GM19023 (cell line): ENCODE measurements around the gene FBLN5.
"Not testable (repeated sequence)": the region's sequence is repeated elsewhere in the genome, so short reads cannot be mapped to it uniquely, and the experiment has no call there.

Experiments
- ATAC-seq: cut with Tn5 transposase; IDR thresholded peaks from one replicate; pipeline ENCODE4 v1.9.1; 2021; ENCODE audit warnings: mild to moderate bottlenecking, moderate library complexity; ENCODE audit not compliant: unreplicated experiment

FBLN5 gene

DNA sequence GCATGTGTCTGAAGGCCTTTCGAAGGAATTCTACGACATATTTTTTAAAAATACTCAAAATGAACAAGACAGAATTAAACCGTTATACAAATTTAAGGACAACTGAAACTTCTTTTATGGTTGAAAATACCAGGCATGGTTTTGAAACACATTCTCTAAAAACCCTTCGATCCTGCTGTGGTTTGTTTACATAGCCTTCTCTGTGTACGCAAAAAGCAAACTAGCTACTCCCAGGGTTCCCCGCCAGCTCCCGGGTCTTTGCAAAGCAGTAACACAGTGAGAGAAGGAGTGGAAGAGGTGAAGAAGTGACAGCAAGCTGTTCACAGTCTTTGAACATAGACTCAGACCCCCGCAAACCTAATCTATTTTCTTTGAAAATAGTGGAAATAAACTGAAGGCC, 77.9 kb downstream of the FBLN5 start:
- ATAC-seq = no peak

DNA sequence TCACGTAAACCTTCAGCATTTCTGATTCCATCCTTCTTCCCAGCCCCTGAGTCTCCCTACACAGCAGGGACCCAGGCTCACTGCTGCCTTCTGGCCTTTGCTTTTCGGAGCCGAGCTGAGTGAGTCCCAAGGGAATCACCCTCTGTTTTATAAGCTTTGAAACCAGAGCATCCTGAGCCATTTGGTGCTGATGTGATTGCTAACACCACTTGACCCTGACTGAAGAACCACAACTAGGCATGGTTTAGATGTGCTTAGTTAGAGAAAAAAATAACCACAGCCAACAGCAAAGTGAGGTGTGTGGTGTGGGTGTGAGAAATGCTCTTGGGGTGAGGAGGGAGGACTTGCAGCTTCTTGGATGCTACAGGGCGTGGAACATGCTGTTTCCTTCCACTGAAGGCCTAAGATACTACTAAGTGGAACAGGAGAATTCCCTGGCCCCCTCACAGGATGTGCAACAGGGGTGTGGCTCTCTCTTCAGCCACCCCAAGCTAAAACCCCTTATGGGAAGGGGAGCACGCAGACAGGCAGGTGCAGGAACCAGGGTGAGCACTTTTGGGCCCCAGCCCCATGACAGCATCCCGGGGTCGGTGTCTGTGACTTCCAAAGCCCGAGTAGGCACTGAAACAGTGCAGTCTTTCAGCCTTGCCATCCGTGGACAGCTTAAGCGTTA, 80.0 kb downstream of the FBLN5 start, which contains the start of gene TC2N:
TC2N (minus strand) TSS at position 221 of the 673 bp plus-strand sequence. CDS start 53,767 bp downstream, outside the sequence.
- no peak for ATAC-seq

DNA sequence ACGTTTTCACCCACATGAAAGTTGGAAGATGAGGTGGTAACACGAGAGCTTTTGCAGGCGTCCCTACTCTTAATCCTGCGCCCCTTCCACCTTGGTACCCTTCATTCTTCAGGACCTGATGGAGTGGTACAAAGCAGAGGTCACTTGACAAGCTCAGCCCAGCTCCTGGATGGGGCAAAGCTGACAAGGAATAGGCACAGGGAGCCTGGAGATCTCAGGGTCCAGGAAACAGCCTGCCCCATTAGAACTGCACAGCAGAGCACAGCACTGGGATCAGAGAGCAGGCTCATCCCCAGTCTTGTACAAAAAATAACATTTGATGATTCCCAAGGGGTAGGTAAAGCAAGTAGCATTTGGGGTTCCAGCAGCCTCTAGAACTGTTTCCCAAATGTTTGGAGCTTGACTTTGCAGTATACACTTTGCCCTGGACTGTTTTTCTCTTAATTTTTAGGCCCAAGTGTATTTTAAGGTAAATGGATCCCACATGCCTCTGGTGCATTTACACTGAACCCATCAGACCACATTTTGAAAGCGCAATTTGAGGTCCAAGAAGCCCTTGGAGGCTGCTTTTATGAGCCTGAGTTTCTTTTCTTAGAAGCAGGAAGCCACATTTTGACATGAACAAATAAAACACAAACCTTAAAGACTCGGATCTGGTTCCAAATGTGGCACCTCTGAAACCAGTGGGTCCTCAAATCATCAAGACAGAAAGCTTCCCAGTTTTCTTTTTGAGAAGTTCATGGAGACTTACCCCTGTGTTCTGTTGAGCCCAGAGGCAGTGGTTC, 80.8 kb downstream of the FBLN5 start:
- ATAC-seq = no peak

DNA sequence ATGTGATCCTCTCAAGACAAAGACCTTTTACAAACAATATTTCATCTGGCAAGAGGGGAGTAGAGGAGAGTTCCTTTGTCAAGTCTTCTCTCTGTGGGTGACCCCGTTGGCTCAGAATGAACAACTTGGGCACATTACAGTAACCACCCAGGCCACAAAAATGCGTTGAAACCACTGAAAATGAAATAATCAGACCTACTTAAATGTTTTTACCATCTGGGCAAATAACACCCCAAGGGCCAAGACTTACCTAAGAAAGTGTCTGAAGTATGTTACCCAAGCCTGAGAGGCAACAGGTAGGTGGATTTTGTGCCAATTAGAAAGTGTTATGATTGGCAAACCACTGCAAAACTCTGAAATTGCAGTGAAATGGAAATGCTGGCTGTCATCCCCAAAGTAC, 81.4 kb downstream of the FBLN5 start:
- no peak for ATAC-seq

DNA sequence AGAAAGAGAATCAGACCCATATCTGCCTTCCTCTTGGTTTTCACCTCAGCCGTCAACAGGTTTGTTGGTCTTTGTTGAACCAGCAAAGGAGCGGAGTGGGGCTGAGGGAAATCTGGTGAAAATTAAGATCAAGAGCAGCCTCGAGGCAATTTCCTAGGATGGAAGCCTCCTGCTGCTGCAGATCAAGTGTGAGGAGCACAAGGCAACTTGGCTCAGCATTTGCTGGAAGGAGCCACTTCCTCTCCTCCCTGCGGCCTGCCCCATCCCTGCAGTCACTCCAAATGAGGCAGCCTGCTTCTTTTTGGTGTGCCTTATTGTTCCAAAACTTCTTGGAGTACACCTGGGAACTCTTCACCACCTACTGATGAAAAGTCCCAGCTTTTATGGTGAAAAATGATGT, 85.1 kb downstream of the FBLN5 start:
- ATAC-seq = no peak

DNA sequence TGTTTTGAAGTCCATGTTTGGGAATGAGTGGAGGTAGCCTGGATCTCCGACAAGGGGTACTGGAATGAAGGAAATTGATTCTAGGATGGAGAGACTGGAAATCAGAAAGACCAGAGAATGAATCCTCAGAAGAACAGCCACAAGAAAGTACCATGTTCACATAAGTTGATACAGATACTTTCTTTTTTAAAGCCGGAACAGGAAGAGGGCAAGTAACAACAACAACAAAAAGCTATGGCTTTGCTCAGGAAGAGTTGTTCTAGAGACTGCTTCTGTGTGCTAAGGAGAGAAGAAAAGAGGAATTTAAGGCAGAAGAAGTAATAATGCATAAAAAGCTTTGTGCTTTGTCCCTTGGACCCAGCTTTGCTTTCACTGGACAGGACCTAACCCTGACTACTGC, 86.4 kb downstream of the FBLN5 start:
- ATAC-seq = no peak

DNA sequence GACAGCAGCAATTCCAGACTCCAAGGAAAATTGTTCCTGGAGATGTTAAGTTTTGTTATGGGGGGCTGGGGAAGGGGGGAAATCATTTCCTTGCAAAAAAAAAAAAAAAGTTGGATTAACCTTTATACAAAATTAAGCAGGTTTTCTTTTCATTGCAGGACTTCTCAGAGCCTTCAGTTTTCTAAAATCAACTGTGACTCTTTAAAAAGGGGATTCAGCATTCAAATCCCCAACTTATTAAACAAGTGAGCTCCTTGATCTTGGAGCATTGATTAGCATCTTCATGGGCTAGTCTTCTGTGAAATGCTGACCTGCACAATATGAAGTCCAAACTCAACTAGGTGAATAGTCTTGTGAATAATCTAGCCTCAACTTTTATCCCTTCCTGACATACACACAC, 87.3 kb downstream of the FBLN5 start:
- ATAC-seq = no peak

DNA sequence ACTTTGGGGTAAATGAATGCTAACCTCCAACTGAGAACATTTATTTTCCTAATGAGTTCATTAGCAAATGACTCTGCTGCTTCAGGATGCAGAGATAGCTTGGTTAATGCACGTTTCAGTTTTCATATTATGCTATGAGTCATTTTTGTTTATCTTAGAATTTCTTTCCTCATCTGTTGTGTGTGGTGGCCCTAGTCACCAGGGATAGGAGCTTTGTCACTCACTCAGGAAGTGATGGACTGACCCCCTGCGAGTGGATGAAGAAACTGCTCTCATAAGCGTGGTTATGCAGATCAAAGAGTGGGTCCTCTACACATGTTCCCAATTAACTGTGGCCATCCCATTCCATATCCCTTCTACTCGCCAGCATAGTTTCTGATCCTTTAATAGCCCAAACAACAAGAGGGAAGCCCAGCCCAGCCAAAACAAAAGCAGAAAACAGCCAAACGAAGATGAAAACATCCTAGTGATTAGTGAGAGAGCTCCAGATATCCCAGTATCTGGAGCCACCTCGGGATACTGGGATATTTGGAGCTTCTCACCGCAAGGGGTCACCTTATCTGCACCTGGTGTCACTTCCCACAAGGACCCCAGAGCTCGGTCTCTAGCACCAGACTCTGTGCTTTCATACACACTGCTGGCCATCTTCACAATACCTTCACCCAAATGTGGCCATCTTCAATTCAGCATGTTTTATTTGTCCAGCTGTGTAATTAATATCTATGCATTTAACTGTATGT, 88.8 kb downstream of the FBLN5 start:
- no peak for ATAC-seq

DNA sequence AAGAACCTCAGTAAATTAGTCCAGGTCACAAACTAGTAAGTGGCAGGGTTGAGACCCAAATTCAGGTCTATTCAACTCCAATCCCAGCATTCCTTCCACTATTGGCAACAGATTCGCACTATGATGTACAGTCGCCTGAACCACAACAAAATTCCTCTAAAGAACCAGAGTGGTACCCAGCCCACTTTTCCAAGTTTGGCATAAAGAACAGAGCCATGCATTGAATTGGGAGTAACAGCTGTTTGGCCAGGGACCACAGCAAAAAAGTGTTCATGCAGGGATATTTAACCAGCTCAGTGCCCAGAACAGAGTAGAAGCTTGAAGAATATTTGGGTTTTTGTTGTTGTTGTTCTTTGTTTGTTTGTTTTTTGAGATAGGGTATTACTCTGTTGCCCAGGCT, 89.9 kb downstream of the FBLN5 start:
- no peak for ATAC-seq

DNA sequence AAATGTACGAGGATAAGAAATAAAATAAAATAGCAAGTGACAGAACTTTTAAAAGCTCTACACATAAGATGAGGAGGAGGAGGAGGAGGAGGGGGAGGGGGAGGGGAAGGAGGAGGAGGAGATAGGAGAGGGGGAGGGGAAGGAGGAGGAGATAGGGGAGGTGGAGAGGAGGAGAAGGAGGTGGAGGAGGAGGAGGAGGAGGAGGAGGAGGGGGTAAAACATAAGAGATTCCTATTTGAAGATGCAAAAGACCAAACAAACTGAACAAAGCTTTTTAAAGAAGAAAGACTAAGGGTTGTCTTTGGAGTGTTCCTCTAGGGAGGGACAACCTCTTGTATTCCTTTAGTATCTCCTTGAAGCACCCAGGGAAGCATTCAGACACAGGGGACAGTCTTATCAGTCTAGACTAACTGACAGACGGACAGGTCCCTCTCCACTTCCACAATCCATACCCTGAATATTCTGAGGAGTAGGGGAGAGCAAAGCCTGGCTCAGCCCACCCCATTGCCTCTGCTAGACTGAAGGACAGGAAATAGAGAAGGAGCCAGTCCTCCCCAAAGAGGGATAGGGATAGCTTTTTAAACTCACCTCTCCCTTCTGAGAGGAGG, 93.1 kb downstream of the FBLN5 start:
- no peak for ATAC-seq

DNA sequence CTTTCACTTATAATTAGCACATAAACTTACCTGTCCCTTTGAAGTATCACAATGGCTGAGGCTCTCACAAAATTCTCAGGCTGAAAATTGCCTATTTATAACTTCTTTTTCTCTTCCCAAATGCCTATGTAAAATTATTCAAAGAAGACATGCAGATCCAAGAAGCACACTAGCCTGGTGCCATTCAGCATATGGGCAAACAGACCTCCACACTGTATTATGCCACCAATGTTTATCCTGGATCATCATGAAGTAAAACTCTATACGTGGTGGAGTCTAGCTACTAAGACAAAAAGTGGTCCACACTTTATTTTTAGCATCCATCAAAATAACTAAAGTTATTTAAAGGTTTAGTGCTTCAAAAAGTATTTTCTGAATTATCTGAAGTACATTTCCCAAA, 95.9 kb downstream of the FBLN5 start:
- no peak for ATAC-seq

DNA sequence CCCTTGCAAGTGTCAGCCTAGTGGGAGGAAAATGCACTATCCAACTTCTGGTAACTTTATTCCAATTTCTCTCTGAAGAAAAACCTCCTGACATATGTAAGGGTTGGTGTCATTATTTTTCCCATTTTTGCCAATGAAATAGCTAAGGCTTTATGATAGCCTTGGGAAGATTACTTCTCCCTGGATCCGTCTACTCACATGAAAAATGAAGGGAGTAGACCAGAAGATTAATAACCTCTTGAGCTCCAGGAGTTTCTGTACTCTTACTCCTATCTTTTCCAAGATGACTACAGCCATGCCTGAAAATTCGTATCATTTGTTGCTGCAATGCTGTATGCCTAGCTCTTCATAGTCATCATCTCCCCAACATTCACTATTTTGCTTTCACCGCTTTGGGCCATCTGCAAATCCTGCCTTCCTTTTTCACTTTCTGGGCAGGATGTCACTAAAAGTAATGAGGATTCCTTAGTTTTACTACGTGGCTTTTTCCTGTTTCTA, 98.9 kb downstream of the FBLN5 start:
- ATAC-seq = no peak

DNA sequence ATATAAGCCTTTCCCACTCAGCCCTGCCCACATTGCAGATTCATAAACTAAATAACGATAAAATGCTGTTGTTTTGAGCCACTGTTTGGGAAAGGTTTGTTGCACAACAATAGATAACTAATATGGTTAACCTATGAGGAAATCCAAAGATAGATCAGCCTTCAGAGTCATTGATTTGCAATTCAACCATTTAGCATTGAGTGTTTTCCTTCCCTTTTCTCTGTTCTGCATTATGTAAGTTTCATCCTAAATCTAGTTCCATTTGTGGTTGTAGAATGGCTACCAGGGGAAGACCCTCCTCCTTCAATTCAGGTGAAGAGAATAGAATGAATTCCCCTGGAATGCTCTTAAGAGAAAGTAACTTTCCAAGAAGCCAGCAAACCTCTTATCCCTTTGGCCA, 99.8 kb downstream of the FBLN5 start:
- no peak for ATAC-seq

DNA sequence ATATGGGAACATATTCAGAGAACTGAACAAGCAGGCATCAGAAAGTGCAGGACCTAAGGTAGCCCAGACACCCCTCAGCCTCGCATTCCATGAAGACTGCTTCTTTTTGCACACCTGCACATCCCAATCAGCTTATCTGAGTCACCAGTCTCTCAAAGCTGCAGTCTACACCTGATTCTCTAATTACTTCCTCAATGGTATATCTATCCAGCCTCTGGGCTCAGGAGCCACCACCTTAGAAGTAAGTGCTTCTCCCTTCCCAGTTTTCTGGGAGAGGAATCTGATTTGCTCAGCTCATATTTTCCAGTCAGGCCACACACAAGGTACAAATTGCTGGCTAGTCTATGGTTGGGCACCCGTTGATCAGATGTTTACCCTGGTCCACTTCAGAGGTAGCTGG, 101.8 kb downstream of the FBLN5 start:
- ATAC-seq = no peak

DNA sequence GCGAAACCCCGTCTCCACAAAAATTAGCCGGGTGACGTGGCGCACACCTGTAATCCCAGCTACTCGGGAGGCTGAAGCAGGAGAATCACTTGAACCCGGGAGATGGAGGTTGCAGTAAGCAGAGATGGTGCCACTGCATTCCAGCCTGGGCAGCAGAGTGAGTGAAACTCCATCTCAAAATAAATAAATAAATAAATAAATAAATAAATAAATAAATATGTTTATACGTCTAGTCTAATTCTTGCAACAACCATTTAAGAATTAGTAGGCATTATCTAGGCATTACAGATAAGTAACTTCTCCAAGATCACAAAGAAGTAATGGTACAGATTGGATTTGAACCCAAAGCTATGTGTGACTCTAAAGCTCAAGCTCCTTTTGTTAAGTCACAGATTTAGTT, 102.4 kb downstream of the FBLN5 start:
- not testable (repeated sequence) for ATAC-seq

DNA sequence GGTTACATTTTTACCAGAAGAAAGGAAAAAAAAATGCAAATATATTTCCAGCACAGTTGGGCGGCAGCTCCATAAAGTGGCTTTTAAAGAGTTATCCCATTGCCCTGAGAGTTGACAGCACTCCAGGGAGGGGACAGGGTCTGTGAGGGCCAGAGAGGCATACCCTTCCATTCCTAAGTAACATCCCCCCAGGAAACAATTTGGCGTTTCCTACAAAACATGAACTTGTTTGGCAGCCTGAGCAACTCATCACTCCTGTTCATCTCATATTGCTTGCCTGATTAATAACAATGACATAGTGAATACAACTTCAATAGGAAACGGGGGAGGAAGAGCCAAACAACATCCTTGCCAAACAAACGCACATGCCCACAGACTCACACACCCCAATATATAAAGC, 103.5 kb downstream of the FBLN5 start:
- no peak for ATAC-seq

DNA sequence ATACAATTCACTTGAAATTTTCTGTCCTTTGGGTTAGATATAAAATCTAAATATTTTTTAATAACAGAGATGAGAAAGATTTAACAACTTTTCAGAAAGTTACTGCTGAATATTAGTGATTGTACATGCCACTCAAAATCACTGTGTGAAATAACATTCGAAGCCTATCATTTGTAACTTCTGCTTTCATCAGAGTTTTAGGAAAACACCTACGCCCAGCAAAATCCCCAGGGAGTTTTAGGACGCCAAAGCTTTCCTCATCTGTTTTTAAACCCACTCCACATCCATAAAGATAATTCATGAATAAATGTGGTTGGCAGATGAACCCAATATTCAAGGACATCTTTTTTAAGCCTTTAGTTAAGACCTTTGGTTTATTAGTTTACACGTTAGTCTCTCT, 104.1 kb downstream of the FBLN5 start:
- no peak for ATAC-seq

DNA sequence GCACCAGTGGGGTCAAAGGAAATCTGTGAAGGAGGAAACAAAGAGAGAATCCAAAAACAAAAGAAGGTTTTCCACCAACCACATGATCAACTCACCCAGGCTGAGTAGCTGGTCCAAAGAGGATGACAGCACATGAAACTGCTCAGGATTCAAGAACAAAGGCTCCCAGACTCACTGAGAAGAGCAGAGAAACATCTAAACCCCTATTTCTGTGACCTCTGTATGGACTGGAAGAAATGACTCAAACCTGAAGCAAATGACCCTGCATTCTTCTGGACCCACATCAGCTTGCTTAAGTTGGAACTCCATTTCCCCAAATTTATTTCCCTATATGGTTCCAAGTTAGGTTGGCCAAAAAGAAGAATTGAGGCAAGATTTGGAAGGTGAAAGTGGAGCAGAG, 106.4 kb downstream of the FBLN5 start:
- no peak for ATAC-seq

DNA sequence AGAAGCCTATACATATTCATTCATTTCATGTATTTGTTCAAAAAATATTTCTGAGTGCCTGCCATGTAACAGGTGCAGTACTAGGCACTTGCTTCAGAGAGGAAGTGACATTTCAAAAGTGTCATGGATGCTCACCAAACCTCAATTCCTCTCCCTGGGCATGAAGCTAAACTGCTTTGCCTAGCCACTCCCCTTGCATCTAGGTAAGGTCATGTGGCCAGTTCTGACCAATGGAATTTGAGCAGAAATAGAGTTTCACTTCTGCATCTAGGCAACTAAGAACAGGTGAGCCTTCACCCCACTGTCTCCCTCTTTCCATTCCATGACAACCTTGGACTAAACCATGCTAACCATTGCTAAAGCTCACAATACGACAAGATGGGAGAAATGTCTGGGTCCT, 107.7 kb downstream of the FBLN5 start:
- no peak for ATAC-seq

DNA sequence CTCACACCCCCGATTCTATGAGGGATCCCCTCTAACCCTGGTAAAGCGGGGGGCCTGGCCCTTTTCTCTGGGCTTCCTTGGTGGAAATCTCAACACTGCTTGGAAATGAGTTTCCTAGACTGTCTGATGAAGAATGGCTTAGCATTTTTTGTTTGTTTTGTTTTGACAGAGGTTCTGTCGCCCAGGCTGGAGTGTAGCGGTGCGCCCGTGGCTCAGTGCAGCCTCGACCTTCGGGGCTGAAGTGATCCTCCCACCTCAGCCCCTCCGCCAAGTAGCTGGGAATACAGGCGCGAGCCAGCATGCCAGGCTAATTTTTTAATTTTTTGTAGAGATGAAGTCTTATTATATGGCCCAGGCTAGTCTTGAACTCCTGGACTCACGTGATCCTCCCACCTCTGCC, 110.4 kb downstream of the FBLN5 start:
- ATAC-seq = no peak
